ACHN (cell line): ENCODE results near the gene MS4A8.
"Not testable (repeated sequence)": the region's sequence is repeated elsewhere in the genome, so short reads cannot be mapped to it uniquely, and the experiment has no call there.

ENCODE experiments used
- DNase-seq: peaks from one replicate; pipeline ENCODE4 v3.0.0-alpha.2; 2015
- in situ Hi-C: cut with HindIII; loops from 2 replicates; pipeline ENCODE4 v1.10.0; 2017; ENCODE audit warnings: low sequenced_read_pairs, low pct_ligation_motif_present, low pct_unique_long_range_greater_than_20kb

The MS4A8 gene, protein sequence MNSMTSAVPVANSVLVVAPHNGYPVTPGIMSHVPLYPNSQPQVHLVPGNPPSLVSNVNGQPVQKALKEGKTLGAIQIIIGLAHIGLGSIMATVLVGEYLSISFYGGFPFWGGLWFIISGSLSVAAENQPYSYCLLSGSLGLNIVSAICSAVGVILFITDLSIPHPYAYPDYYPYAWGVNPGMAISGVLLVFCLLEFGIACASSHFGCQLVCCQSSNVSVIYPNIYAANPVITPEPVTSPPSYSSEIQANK

DNA sequence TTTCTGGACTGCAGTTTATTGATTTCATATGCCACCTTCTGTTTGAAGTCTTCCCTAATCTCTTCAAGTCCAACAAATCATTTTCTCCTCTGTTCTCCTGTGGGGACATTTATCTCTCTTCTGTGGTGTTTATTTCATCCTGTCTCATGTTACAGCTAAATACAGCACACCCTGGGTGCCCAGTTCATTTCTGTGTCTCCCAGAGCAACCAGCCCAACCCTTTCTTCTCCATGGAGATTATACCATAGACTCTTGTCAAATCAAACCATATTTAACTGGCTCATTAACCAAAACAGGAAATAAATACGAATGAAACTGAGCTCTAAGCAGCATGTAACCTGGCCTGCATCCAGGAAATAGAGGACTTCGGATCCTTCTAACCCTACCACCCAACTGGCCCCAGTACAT, at the start of gene MS4A8:
Gene MS4A8, plus strand, starts transcription at position 329 of the 408 bp plus-strand sequence. CDS start 1,249 bp downstream, outside the sequence.
- DNase-seq: no peak
- in situ Hi-C loops: no loop called here

GRCh38 chr11:60657888-60658287, 41.5 kb upstream of the MS4A8 start:
- DNase-seq: no peak
- in situ Hi-C loops: no loop called here

DNA sequence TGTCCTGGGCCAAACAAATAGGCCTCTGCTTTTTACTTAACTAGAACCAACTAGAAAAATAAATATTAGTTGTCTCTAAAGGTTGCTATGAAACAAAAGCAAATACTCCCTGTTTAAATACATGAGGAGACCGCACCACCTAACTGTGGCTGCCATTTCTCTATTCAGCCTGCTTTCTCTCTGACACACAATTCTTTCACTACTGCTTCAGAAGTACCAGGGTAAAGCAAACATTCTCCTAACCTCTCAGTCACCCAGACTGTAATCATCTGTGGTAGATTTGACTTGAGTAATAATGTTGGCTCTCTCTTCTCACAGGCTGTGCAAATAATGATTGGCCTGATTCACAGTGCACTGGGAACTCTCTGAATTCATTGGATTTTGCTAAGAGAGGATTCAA, 41.0 kb upstream of the MS4A8 start:
- in situ Hi-C loops: no loop called here
- DNase-seq: no peak

GRCh38 chr11:60672255-60672654, 27.2 kb upstream of the MS4A8 start:
- no peak for DNase-seq
- in situ Hi-C loops: no loop called here

- DNase-seq, in situ Hi-C loops: not testable (repeated sequence)
These were observed 21.2 kb upstream of the MS4A8 start for GRCh38 chr11:60678231-60678630.

DNA sequence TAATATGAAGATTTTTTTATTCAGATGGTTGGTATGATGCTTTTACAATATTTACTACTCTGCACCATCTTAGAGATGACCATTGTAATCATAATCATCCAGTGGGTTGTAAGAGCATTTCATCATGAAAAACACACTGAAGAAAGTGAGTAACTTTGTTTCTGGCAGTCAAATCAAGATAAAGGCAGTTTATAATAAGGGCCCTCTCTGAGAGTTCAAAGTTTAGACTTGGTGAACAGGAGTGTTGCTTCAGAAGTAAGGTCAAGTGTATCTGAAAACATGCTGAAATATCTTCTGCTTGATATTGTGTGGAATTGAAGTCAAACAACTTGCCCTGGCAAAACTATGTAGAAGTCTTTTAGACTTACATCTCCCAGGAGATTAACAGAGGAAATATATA, 19.5 kb upstream of the MS4A8 start:
- no peak for DNase-seq
- in situ Hi-C loops: no loop called here

DNA sequence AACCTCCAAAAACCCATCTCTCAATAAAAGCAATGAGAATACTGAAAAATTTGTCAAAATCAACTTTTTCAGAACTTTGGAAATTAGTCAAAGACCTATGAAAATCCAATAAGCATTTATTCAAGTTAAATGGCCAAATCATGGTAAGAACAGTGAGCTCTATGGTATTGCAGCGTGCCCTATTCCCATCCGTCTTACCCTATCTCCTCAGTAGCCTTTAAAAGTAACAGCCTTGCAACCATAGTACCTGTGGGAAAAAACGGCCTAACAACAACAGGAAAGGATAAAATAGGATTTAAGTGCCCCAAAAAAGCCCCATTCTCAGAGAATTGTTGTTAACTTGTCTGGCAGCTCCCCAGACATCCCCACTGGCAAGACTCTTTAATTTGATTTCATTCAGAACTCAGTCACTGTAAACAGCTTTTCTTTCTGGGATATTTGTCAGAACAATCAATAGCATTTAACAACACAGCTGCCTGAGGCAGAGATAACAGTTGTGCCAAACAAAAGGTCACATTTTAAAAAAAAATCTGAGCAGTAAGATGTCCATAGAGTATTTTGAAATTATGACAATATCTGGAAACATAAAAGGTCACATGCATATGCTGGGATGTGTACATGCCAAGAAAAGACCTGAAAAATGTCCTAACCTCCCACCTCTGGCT, 18.8 kb upstream of the MS4A8 start:
- in situ Hi-C loops: no loop called here

GRCh38 chr11:60684541-60684848, 14.9 kb upstream of the MS4A8 start:
- DNase-seq, in situ Hi-C loops: not testable (repeated sequence)

More for the DNA sequence above, 18.8 kb upstream of the MS4A8 start:
- no peak for DNase-seq

DNA sequence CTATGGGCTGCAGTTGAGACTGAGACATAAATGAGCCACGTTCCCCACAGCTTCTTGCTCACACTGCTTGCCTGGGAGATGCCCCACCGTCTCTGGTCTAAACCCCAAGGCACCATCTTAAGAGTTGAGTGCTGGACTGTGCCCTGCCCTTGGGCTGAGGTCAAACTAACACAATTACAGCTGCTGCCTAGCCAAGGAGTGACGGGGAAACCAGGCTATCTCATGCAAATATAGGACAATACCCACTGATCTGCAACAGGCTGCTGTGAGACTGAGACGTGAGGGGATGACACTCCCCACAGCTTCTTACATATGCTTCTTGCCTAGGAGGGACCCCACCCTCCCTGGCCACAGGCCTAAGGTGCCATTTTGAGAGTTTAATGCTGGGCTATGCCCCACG, 7.8 kb upstream of the MS4A8 start:
- no peak for DNase-seq
- in situ Hi-C loops: no loop called here

DNA sequence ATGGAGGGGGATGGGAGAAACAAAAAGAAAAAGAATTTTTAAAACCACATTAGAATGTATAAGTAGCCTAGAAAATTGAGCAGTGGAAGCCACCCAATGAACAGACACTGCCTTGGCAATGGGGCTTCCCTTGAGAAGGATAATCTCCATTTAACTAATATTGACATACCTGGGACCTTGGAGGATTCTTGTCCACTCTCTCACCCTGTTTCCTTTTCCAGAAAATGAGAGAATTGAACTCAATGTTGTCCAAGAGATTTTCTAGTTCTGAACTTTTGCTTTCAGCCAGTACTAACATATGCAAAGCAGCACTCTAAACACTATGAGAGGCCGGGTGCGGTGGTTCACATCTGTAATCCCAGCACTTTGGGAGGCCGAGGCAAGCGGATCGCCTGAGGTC, 524 bp downstream of the MS4A8 start:
- in situ Hi-C loops: no loop called here
- DNase-seq: no peak

DNA sequence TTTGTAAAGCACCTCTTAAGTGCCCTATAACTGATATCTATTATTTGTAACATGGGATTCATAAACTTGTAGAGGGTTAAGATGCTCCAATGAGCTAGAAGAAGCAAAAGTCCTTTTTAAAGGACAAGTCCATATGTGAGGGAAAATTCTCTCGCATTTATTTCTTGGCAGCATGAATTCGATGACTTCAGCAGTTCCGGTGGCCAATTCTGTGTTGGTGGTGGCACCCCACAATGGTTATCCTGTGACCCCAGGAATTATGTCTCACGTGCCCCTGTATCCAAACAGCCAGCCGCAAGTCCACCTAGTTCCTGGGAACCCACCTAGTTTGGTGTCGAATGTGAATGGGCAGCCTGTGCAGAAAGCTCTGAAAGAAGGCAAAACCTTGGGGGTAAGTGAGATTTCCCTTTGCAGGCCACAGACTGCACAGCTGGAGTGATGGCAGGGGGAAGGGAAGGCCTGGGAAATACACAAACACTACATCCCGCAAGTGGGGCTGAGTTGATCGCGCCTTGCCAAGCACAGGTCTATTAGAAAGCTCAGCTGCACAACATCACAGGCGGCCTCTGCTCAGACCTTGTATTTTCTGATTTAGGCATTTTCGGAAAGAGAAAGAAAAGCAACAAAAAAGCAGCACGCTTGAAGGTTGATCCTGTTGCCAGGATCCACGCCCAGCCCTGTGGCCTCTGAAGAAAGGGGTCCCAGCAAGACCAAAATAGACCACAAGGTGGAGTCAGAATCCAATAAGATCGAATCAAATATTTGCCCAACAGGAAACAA, 1.5 kb downstream of the MS4A8 start:
- peak; percentile 2 for DNase-seq
- in situ Hi-C loops: no loop called here

- in situ Hi-C loops: no loop called here
- no peak for DNase-seq
These were observed 2.0 kb downstream of the MS4A8 start for GRCh38 chr11:60701469-60701818.

DNA sequence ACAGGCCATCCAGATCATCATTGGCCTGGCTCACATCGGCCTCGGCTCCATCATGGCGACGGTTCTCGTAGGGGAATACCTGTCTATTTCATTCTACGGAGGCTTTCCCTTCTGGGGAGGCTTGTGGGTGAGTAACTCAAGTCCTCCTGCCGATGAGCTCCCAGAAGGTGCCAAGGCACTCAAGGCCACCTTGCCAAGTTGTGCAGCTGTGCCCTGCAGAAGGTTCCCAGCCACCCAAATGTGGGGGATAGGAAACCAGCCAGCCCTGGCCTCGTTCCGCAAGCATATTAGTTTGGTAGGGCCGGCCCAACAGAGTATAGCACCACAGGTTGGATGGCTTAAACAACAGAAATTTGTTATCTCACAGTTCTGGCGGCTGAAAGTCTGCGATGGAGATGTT, 4.0 kb downstream of the MS4A8 start:
- in situ Hi-C loops: no loop called here
- DNase-seq: no peak

- in situ Hi-C loops: no loop called here
These were observed 6.5 kb downstream of the MS4A8 start for GRCh38 chr11:60705895-60706294.

GRCh38 chr11:60706931-60707330, 7.5 kb downstream of the MS4A8 start:
- DNase-seq: no peak
- in situ Hi-C loops: no loop called here

More at GRCh38 chr11:60705895-60706294, 6.5 kb downstream of the MS4A8 start:
- no peak for DNase-seq

GRCh38 chr11:60710482-60710881, 11.1 kb downstream of the MS4A8 start:
- in situ Hi-C loops: no loop called here
- no peak for DNase-seq

DNA sequence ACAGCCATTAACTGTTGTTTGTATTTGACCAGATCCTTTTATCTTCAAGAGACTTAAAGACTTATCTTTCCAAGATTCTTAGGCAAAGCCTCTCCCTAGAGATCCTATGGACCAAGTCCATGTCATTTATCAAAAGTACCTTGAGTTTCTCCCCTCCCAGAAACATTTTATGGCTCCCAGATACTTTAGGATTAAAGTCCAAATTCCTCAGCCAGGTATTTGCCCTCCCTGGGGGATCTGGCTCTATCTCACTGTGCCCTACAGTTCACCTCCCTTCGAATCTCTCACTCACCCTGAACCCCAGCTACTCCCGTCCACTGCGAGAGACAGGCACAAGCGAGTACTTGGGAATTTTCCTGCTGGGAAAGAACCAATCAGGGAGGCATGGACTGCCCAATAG, 11.9 kb downstream of the MS4A8 start:
- in situ Hi-C loops: no loop called here
- no peak for DNase-seq

DNA sequence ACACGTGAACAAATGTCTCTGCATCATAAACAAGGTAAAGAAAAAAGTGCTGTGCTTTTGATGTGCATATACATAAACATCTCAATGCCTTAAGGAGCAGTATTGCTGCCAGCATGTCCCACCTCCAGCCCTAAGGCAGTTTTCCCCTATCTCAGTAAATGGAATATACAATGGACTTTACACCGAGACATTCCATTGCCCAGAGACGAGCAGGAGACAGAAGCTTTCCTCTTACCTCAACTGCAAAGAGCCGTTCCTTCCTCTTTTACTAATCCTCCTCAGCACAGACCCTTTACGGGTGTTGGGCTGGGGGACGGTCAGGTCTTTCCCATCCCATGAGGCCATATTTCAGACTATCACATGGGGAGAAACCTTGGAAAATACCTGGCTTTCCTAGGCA, 14.0 kb downstream of the MS4A8 start:
- in situ Hi-C loops, DNase-seq: not testable (repeated sequence)

DNA sequence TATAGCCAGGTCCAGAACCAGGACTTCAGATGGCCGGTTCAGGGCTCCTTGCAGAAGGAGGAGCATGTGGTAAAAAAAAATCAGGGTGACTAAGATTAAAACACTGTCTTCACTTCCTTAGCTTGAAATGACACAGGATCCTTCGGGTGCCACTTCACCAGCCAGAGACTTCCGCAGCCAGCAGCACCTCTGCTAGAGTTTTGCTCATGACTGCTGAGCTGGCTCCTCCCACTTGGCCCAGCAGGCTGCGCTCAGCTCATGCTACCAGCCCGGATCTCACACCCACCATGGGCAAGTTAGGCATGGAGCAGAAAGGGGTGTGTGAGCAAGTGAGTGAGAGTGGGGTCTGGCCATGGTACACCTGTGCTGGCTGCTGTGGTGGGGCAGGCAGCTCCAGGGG, 18.5 kb downstream of the MS4A8 start:
- in situ Hi-C loops: no loop called here

More for the DNA sequence above, 18.5 kb downstream of the MS4A8 start:
- DNase-seq: no peak
